ENCODE measurements around the gene OLIG2. TPM values are rescaled to one million over a fixed set of nuclear protein-coding genes. Genes with fewer than 3 reads are reported as not detected.

OLIG2 gene
- polyA plus RNA-seq, 1 experiment: not detected

GRCh38 chr21:33075596-33076195, 50.0 kb downstream of the OLIG2 start:
- DNase-seq (ENCODE audit: low read depth, low spot score): no peak
- H3K4me3 ChIP-seq (ENCODE audit: low read depth, low read length): no peak overlapping the region
- peaks cover 65% of the 10 kb centered on the region for H3K27me3 ChIP-seq (ENCODE audit: control insufficient read depth, insufficient read depth, low read length)
- ChIA-PET POLR2A (no interaction called here), CTCF (no interaction called here)
- no peaks in the 10 kb centered on the region; the same call in 1 of the 2 replicates for H3K9me3 ChIP-seq (ENCODE audit: control insufficient read depth, insufficient read depth, low read length)
- TF ChIP-seq CTCF (IDR thresholded peaks at IDR 0.05; ENCODE audit: low read depth, low read length): no peak
- no peak overlapping the region for H3K27ac ChIP-seq (ENCODE audit: low read depth, low read length)

GRCh38 chr21:33076600-33077329, 51.0 kb downstream of the OLIG2 start:
- no peak overlapping the region for H3K4me3 ChIP-seq (ENCODE audit: low read depth, low read length)
- peaks cover 56% of the 10 kb centered on the region for H3K27me3 ChIP-seq (ENCODE audit: control insufficient read depth, insufficient read depth, low read length)
- H3K27ac ChIP-seq (ENCODE audit: low read depth, low read length): no peak overlapping the region
- ChIA-PET POLR2A (no interaction called here), CTCF (no interaction called here)
- H3K9me3 ChIP-seq (ENCODE audit: control insufficient read depth, insufficient read depth, low read length): no peaks in the 10 kb centered on the region; the same call in 1 of the 2 replicates
- no peak for DNase-seq (ENCODE audit: low read depth, low spot score)
- TF ChIP-seq CTCF (IDR thresholded peaks at IDR 0.05; ENCODE audit: low read depth, low read length): no peak

Other genes with a start within 250 kb of the OLIG2 start
- not detected in 2 replicates for gene OLIG1, start 44.2 kb downstream of the OLIG2 start, polyA plus RNA-seq (2011; rRNA removed)
- 28.7 and 30.8 TPM in 2 replicates for gene IFNAR2, start 204.0 kb downstream of the OLIG2 start, polyA plus RNA-seq (2011; rRNA removed)
- 42.7 and 46.4 TPM in 2 replicates for gene IL10RB, start 240.4 kb downstream of the OLIG2 start, polyA plus RNA-seq (2011; rRNA removed)